GM19099 (cell line): ENCODE data around the gene PCDH9.

Source experiments
- POLR2A ChIP-seq: IDR thresholded peaks from 3 replicates; pipeline ENCODE4 v1.6.1; 2011; ENCODE audit warnings: low read depth; ENCODE audit not compliant: insufficient read length; ENCODE audit errors: extremely low read depth

Gene PCDH9

GRCh38 chr13:66345971-66346370, 884.2 kb downstream of the PCDH9 start:
- TF ChIP-seq POLR2A: no peak

GRCh38 chr13:66345518-66345810, 884.7 kb downstream of the PCDH9 start:
- TF ChIP-seq POLR2A: no peak

GRCh38 chr13:66344805-66345517, 885.2 kb downstream of the PCDH9 start:
- TF ChIP-seq POLR2A: no peak

GRCh38 chr13:66343224-66343828, 886.8 kb downstream of the PCDH9 start:
- no peak for TF ChIP-seq POLR2A

GRCh38 chr13:66341635-66342377, 888.3 kb downstream of the PCDH9 start:
- TF ChIP-seq POLR2A: no peak

GRCh38 chr13:66339214-66339613, 890.9 kb downstream of the PCDH9 start:
- no peak for TF ChIP-seq POLR2A

- no peak for TF ChIP-seq POLR2A
Measured at GRCh38 chr13:66338542-66338941, 891.6 kb downstream of the PCDH9 start.

GRCh38 chr13:66335626-66336025, 894.5 kb downstream of the PCDH9 start:
- TF ChIP-seq POLR2A: no peak

GRCh38 chr13:66329988-66330451, 900.1 kb downstream of the PCDH9 start:
- no peak for TF ChIP-seq POLR2A

- no peak for TF ChIP-seq POLR2A
Measured at GRCh38 chr13:66328476-66328875, 901.7 kb downstream of the PCDH9 start.

- no peak for TF ChIP-seq POLR2A
Measured at GRCh38 chr13:66323745-66324347, 906.3 kb downstream of the PCDH9 start.

GRCh38 chr13:66322936-66323335, 907.2 kb downstream of the PCDH9 start:
- TF ChIP-seq POLR2A: no peak

- no peak for TF ChIP-seq POLR2A
Measured at GRCh38 chr13:66322193-66322740, 907.9 kb downstream of the PCDH9 start.

GRCh38 chr13:66314911-66315310, 915.2 kb downstream of the PCDH9 start:
- no peak for TF ChIP-seq POLR2A

- no peak for TF ChIP-seq POLR2A
Measured at GRCh38 chr13:66313413-66313812, 916.7 kb downstream of the PCDH9 start.
